HG03469 (cell line): ENCODE measurements around the gene SNRPA.
"Not testable (repeated sequence)": the region's sequence is repeated elsewhere in the genome, so short reads cannot be mapped to it uniquely, and the experiment has no call there.

Source experiments
- ATAC-seq: cut with Tn5 transposase; IDR thresholded peaks from one replicate; pipeline ENCODE4 v1.9.1; 2021; ENCODE audit warnings: mild to moderate bottlenecking, moderate library complexity, moderate number of reproducible peaks; ENCODE audit not compliant: unreplicated experiment

SNRPA gene

DNA sequence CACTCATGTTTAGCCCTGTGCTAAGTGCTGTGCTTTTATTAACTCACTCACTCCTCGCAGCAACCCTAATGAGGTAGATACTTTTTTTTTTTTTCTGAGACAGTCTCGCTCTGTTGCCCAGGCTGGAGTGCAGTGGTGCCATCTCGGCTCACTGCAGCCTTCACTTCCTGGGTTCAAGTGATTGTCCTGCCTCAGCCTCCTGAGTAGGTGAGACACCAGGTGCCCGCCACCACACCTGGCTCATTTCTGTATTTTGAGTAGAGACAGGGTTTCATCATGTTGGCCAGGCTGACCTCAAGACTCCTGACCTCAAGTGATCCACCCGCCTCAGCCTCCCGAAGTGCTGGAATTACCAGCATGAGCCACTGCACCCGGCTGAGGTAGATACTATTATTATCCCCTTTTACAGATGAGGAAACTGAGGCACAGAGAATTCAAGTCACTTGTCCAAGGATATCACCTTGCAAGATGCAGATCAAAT lies 31.5 kb upstream of the SNRPA start:
- ATAC-seq: no peak

DNA sequence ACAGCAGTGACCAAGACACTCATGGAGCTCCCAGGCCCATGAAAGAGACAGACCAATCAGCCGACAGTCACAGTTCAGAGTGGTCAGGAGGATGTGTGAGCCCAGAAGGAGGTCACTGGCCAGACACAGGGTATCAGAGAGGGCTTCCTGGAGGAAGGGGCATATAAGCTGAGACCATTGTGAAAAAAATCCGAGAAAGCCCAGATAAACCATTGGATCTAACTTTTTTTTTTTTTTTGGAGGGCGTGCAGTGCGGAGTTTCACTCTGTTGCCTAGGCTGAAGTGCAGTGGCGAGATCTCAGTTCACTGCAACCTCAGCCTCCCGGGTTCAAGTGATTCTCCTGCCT lies 29.9 kb upstream of the SNRPA start:
- no peak for ATAC-seq

DNA sequence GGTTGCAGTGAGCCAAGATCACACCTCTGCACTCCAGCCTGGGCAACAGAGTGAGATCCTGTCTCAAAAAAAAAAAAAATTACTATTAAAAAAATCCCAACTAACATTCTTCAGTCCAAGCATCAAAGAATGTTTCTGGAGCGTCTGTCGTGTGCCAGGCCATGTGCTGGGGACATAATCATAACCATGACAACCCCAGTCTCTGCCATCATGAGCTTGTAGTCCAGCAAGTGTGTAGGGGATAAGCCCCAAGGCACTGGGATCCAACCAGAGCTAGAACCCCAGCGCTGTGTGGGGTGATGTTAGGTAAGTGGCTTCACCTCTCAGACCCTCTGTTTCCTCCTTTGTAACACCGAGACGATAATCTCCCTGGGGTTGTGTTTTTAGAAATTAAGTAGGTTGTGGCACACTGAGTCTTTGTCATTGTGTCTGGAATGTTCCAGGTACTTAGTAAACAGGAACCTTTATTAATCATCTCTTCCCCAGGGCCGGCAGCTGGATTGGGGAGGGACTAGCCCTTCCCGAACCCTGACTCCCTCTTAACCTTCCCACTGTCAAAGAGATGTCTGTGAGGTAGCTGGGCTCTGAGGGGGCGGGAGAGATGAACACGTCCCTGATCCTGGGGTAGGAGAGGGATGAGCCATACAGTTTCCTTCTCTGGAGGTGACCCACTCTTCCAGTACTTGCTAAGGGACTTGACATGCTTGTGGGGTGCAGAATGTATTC lies 28.9 kb upstream of the SNRPA start:
- ATAC-seq: no peak

DNA sequence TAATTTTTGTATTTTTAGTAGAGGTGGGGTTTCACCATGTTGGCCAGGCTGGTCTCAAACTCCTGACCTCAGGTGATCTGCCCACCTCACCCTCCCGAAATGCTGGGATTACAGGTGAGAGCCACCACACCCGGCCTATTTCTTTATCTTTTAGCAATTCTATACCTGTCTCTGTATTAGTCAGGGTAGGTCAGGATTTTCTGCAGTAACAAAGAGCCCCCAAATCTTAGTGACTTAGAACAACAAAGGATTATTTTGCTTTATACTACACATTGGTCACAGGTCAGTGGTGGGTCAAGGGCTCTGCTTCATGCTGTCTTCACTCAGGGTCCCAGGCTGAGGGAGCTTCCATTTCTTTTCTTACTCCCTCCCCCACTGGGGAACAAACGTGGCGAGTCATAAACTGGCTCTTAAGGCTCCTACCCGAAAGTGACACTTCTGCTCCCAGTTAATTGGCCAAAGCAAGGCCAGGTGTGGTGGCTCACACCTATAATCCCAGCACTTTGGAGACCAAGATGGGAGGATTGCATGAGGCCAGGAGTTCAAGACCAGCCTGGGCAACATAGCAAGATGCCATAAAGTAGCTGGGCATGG lies 27.2 kb upstream of the SNRPA start:
- no peak for ATAC-seq

DNA sequence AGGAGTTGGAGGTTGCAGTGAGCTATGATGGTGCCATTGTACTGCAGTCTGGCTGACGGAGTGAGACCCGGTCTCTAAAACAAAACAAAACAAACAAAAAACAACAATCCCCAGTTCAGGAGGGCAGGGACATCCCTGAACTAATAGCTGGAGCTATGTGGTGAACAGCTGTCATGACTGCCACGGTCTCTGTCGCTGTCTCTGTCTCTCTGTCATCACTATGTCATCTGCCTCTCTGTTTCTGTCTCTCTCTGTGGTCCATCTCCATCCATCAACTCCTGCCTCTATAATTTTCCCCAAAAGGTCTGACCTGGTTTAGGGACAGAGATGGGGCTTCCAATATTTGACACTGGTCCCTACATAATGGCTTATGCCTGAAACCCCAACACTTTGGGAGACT lies 26.7 kb upstream of the SNRPA start:
- ATAC-seq: no peak

DNA sequence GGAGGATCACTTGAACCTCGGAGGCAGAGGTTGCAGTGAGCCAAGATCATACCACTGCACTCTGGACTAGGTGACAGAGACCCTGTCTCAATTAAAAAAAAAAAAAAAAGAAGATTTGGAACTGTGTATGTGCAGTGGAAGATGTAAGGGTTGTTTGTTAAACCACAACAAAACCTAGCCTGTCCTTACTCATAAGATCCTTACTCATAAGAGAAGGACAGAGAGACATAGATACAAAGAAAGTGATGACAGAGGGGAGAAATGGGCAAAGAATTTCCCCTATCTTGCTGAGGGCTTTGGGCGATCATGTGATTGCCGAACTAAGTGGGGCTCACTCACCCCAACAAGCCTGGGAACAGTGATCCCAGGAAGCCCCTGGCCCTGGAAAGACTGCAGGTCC lies 26.1 kb upstream of the SNRPA start:
- ATAC-seq: no peak

DNA sequence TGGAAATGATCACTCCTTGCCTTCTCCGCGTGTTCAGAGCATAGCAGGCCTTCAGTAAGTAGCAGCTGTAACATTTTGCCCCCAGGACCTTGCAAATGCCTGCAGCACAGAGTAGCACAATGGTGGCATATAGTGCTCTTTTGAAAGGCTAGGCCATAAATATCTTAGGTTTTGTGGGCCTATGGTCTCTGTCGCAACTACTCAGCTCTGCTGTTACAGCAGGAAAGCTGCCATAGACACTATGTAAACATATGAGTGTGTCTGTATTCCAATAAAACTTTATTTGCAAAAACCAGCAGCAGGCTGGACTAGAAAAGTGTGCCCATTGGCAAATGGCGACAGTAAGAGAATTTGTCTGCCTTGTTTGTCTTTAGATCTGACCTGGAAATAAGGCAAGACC lies 24.7 kb upstream of the SNRPA start:
- ATAC-seq: no peak

DNA sequence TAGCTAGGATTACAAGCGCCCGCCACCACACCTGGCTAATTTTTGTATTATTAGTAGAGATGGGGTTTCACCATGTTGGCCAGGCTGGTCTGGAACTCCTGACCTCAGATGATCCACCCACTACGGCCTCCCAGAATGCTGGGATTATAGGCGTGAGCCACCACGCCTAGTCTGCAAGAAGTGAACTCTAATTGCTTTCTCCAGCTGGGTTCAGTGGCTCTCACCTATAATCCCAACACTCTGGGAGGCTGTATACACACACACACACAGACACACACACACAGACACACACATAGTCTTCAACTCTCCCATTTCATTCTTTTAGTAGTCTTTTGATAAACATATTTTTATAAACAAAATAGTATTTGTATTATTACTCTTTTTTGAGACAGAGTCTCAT lies 20.9 kb upstream of the SNRPA start:
- ATAC-seq: not testable (repeated sequence)

DNA sequence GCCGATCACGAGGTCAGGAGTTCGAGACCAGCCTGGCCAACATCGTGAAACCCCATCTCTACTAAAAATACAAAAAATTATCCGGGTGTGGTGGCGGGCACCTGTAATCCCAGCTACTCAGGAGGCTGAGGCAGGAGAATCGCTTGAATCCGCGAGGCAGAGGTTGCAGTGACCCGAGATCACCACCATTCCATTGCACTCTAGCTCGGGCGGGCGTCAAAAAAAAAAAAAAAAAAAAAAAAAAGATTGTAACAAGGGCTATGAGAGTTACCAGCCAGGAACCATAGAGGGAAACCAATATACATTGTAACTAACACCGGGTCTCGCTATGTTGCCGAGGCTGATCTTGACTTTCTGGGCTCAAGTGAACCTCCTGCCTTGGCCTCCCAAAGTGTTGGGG lies 18.7 kb upstream of the SNRPA start:
- ATAC-seq: not testable (repeated sequence)

DNA sequence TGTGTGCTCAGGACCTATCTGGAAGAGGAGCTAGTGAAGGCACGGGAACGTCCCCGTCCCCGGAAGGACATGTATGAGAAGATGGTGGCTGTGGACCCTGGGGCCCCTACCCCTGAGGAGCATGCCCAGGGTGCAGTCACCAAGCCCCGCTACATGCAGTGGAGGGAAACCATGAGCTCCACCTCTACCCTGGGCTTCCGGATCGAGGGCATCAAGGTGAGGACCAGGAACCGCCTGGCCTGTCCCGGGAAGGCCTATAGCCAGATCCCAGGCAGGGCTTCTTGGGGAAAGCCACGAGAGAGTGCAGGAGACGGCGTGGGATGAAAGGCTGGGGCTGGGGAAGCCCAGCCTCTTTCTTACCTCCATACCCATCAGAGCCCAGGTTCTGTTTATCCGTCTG lies 17.9 kb upstream of the SNRPA start:
- no peak for ATAC-seq

DNA sequence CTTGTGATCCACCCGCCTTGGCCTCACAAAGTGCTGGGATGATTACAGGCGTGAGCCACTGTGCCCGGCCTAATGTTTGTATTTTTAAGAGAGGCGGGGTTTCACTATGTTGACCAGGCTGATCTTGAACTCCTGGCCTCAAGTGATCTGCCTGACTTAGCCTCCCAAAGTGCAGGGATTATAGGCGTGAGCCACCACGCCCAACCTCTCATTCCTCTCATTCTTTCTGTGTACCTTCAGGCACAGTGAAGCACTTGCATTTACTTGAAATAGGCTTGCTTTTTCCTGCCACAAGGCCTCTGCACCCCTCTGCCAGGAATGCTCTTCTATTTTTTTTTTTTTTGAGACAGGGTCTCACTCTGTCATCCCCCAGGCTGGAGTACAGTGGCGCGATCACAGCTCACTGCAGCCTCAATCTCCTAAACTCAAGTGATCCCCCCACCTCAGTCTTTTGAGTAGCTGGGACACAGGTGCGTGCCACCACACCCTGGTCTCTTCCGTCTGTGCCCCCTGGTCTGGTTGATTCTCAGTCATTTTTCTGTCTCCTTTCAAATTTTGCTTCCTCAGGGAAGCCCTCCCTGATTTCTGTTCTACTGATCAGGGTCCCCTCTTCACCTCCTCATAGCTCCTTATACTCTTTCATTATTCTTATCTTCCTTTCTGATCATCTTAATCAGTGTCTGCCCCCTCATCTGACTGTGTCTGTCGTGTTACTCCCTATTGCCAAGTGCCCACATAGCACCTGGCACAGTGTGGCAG lies 15.8 kb upstream of the SNRPA start:
- ATAC-seq: no peak

DNA sequence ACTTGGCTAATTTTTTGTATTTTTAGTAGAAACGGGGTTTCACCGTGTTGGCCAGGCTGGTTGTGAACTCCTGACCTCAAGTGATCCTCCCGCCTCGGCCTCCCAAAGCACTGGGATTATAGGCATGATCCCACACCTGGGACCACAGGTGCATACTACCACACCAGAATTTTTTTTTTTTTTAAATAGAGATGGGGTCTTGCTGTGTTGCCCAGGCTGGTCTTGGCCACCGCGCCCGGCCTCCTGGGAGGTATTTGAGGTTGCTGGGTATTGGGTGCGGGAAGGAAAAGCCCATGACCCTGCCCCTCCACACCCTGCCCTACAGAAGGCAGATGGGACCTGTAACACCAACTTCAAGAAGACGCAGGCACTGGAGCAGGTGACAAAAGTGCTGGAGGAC lies 14.3 kb upstream of the SNRPA start:
- ATAC-seq: no peak

DNA sequence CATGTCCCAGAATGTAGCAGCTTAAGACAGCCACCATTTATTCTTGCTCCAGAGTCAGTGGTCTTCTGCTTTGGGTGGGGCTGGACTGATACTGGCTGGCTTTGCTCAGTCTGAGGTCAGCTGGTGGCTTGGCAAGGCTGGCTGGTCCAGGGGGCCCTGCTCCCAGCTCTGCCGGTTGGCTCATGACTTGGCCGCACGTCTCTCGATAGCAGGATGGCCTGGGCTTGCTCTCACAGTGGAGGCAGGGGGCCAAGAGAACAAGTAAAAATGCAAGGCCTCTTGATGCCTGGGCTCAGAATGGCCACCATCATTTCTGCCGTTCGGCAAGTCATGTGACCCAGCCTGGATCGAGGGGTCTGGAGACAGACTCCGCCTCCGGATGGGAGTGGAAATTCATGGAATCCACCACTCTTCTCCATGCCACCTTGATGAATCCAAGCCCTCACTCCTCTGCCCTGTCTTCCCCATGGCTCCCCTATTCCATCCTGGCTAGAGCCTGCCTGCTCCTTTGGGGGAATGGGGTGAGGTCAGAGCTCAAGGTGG lies 13.8 kb upstream of the SNRPA start:
- ATAC-seq: no peak

DNA sequence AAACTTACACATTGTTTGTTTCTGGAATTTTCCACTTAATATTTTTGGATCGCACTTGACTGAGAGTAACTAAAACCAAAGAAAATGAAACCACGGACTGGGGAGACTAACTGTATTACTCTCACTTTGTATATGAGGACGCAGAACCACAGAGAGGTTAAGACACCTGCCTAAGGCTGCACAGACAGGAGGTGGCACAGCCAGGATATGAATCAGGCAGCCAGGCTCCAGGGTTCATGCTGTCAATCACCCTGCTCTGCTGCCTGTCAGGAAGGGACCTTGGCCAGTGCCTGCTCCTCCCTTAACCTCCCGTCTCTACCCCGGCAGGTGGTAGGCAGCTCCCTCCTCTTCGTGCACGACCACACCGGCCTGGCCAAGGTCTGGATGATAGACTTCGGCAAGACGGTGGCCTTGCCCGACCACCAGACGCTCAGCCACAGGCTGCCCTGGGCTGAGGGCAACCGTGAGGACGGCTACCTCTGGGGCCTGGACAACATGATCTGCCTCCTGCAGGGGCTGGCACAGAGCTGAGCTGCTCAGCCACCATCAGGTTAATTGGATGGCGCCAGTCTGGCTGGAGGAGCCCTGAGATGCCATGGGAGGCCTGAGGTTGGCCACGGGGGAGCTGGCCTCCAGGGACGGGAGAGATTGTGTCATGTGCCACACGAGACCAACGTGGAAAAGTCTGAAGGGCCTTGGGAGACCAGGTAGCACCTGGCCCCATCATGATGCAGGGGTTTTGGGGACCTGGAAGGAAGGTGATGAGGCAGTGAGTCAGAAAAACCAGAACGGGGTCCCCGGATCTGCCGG lies 11.8 kb upstream of the SNRPA start:
- ATAC-seq: no peak

DNA sequence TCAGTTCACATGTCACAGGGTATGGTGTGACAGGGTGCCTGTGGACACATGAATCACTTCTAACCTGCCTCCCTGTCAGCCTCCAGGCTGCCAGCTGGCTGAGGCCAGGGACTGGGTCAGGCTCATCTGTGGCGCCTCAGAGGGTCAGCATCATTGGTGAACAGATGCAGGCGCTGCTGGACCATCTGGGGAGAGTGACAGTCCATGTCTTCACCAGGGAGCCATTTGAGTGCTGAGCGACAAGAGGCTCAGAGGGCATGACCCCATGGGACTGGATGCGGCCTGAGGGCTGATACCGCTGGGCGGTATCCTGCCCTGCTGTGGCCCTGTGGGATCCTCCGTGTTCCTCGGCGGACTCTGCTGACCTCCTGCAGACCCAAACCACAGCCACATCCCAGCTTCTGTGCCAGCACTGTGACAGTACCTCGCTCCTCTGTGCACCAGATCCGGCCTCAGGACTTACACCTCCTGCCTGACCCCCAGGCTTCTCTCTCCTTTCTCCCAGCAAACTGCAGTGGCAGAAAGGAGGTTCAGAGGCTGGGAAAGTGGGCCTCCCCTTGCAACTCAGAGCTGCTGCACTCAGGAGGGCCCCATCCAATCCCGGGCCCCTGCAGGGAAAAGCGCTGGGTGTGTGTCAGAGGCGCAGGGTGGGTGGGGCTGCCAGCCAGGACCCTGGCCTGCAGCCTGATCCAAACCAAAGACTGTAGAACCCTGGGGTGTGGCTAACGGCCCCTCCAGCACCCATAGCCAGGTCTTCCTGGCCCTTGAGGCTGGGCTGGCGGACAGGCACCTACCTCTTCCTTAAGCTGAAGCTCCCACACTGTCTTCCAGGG lies 10.9 kb upstream of the SNRPA start:
- no peak for ATAC-seq

DNA sequence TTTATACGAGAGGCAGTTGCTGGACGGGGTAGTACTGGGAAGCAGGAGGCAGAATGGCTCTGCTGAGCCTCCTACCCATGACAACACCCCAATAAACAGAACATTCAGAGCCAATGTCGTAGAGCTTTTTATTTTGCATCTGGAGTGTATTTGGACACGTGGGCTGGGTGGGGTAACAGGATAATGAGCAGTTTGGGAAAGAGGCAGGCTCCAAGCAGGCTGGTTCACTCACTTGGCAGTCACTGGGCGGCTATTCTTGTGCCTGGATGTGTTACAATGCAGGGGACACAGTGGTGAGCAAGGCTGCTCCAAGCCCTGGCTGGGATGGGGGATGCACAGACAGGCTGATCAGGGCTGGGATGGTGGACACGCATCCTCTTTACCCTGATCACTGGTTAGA lies 10.3 kb upstream of the SNRPA start:
- ATAC-seq: no peak

DNA sequence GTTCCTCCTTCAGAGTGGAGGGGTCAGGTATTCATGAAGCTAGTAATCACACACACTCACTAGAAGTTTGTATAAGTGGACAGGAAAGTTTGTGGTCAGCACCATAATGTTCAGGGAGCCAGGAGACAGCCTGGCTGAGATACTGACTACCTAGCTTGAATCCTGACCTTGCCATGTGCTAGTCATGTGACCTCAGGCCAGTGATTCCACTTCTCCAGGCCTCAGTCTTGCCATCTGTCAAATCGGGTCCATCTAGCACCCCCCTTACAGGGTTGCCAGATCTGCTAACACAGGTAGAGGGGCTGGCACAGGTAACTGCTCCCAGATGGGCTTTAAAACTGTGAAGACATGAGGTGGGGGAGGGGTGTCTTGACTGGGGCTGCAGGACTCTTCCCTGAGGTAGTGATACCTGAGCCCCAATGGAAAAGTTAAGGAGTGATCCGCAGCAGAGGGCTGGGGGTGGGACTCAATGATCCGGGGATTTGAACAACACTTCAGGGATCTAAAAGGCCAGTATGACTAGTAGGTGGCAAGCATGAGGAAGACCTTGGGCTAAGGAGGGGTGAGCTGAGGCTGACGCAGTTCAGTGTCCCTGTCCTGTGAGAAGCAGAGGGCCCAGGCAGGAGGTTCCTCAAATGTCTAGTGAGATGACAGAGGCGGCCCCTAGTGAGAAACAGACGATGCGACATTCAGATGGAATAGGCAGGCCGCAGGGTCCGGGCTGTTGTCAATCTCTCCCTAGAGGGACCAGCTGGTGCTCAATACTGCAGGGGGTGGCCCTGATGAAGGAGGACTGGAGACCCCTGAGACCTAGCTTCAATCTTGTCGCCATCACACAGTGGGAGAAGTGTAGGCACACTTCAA lies 9.2 kb upstream of the SNRPA start:
- no peak for ATAC-seq

DNA sequence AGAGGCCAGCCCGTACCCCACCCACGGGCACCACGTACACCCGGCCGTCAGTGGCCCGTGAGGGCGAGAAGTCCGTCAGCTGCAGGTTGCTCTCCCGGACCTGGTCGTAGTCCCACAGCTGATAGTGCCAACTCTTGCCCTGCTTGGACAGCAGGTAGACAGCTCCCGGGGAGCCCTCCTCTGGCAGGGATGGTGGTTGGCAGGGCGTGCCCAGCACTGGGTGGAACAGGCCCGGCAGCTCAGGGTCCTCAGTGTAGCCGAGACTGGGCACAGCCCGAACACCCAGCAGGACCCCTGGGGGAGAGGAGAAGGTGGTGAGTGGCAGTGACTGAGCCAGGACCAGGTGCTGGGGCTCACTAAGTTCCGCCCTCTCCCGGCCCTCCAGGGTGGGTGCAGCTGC lies 8.5 kb upstream of the SNRPA start:
- no peak for ATAC-seq

DNA sequence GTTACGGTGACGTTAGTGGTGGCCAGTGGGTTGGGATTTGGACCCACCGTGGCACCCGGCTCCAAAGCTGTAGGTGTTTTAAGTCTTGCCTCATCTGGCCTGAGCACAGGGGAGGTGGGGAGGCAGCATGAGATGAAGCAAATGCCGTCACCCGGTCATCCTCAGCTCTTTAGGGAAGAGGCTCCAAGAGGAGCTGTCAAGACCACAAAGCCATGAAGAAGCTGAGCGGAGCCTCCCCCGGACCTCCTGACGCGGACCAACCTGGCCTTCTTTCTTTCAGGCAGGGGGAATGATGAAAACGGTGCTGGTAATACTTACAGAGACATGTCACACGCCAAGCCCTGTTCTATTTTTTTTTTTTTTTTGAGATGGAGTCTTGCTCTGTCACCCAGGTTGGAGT lies 8.1 kb upstream of the SNRPA start:
- no peak for ATAC-seq
